Measurements from ENCODE around the gene ITPK1. TPM values are rescaled to one million over a fixed set of nuclear protein-coding genes. Genes with fewer than 3 reads are reported as not detected.
"Not testable (repeated sequence)": the region's sequence is repeated elsewhere in the genome, so short reads cannot be mapped to it uniquely, and the experiment has no call there.

ITPK1 gene
- polyA plus RNA-seq, 4 donors, result 98.8 to 153 (median 138) TPM

- H3K9me3 ChIP-seq (ENCODE audit: control insufficient read depth in 2 of 2, insufficient read depth in 1 of 2, low read depth in 1 of 2, low read length in 1 of 2); H3K4me3 ChIP-seq (ENCODE audit: low read depth in 1 of 3, low read length in 3 of 3); H3K27me3 ChIP-seq (ENCODE audit: control insufficient read depth in 3 of 3, insufficient read depth in 3 of 3, low read length in 3 of 3); FAIRE-seq; DNase-seq: not testable (repeated sequence)
- H3K4me1 ChIP-seq (ENCODE audit: control insufficient read depth in 3 of 3, insufficient read depth in 2 of 3, low read depth in 1 of 3, low read length in 2 of 3), result peaks cover 0 to 71% (median 22%) of the 10 kb centered on the region in 3 donors
- peaks cover 0 to 78% (median 0%) of the 10 kb centered on the region in 3 donors for H3K36me3 ChIP-seq (ENCODE audit: control insufficient read depth in 3 of 3, insufficient read depth in 2 of 3, low read depth in 1 of 3, low read length in 3 of 3)
- WGBS, 3 donors, result 58 to 80% (median 72%) methylated on average over 10 of the region's 10 CpGs
- H3K27ac ChIP-seq (ENCODE audit: low read depth in 1 of 3, low read length in 2 of 3), result peak overlapping the region in 1 of 3 donors; percentile 91
Measured at GRCh38 chr14:93105856-93106255, 9.9 kb downstream of the ITPK1 start.

GRCh38 chr14:93105362-93105761 lies 10.4 kb downstream of the ITPK1 start:
- H3K4me3 ChIP-seq (ENCODE audit: low read depth in 1 of 3, low read length in 3 of 3), result no peak overlapping the region
- no peaks in the 10 kb centered on the region for H3K9me3 ChIP-seq (ENCODE audit: control insufficient read depth in 2 of 2, insufficient read depth in 1 of 2, low read depth in 1 of 2, low read length in 1 of 2)
- peaks cover 0 to 77% (median 0%) of the 10 kb centered on the region in 3 donors for H3K36me3 ChIP-seq (ENCODE audit: control insufficient read depth in 3 of 3, insufficient read depth in 2 of 3, low read depth in 1 of 3, low read length in 3 of 3)
- DNase-seq (no peak), FAIRE-seq (no peak)
- 72 to 86% (median 72%) methylated on average over 7 of the region's 7 CpGs for WGBS, 3 donors
- H3K27ac ChIP-seq (ENCODE audit: low read depth in 1 of 3, low read length in 2 of 3), result peak overlapping the region; percentile 30 to 91 (median 53)
- peaks cover 0 to 76% (median 19%) of the 10 kb centered on the region in 3 donors for H3K4me1 ChIP-seq (ENCODE audit: control insufficient read depth in 3 of 3, insufficient read depth in 2 of 3, low read depth in 1 of 3, low read length in 2 of 3)
- no peaks in the 10 kb centered on the region for H3K27me3 ChIP-seq (ENCODE audit: control insufficient read depth in 3 of 3, insufficient read depth in 3 of 3, low read length in 3 of 3)

- FAIRE-seq, result no peak
- DNase-seq, result no peak
Measured at GRCh38 chr14:93104961-93105360, 10.8 kb downstream of the ITPK1 start.

GRCh38 chr14:93103392-93104080 lies 12.2 kb downstream of the ITPK1 start:
- no peak for FAIRE-seq
- Histone ChIP-seq H3K4me1 (ENCODE audit: control insufficient read depth in 3 of 3, insufficient read depth in 2 of 3, low read depth in 1 of 3, low read length in 2 of 3) (peaks cover 0 to 89% (median 19%) of the 10 kb centered on the region in 3 donors), H3K36me3 (ENCODE audit: control insufficient read depth in 3 of 3, insufficient read depth in 2 of 3, low read depth in 1 of 3, low read length in 3 of 3) (peaks cover 0 to 80% (median 0%) of the 10 kb centered on the region in 3 donors), H3K27me3 (ENCODE audit: control insufficient read depth in 3 of 3, insufficient read depth in 3 of 3, low read length in 3 of 3) (no peaks in the 10 kb centered on the region), H3K4me3 (ENCODE audit: low read depth in 1 of 3, low read length in 3 of 3) (no peak overlapping the region), H3K9me3 (ENCODE audit: control insufficient read depth in 2 of 2, insufficient read depth in 1 of 2, low read depth in 1 of 2, low read length in 1 of 2) (no peaks in the 10 kb centered on the region), H3K27ac (ENCODE audit: low read depth in 1 of 3, low read length in 2 of 3) (peak overlapping the region; percentile 61 to 91 (median 62))
- WGBS, 3 donors, result 47 to 57% (median 51%) methylated on average over 9 of the region's 9 CpGs
- DNase-seq, result peak; percentile 84 to 95

More at GRCh38 chr14:93104961-93105360, 10.8 kb downstream of the ITPK1 start:
- H3K27ac ChIP-seq (ENCODE audit: low read depth in 1 of 3, low read length in 2 of 3), result peak overlapping the region; percentile 9 to 91 (median 53)
- no peaks in the 10 kb centered on the region for H3K9me3 ChIP-seq (ENCODE audit: control insufficient read depth in 2 of 2, insufficient read depth in 1 of 2, low read depth in 1 of 2, low read length in 1 of 2)
- H3K4me3 ChIP-seq (ENCODE audit: low read depth in 1 of 3, low read length in 3 of 3), result no peak overlapping the region
- 73 to 87% (median 77%) methylated on average over 6 of the region's 6 CpGs for WGBS, 3 donors
- peaks cover 0 to 77% (median 0%) of the 10 kb centered on the region in 3 donors for H3K36me3 ChIP-seq (ENCODE audit: control insufficient read depth in 3 of 3, insufficient read depth in 2 of 3, low read depth in 1 of 3, low read length in 3 of 3)
- peaks cover 0 to 80% (median 19%) of the 10 kb centered on the region in 3 donors for H3K4me1 ChIP-seq (ENCODE audit: control insufficient read depth in 3 of 3, insufficient read depth in 2 of 3, low read depth in 1 of 3, low read length in 2 of 3)
- no peaks in the 10 kb centered on the region for H3K27me3 ChIP-seq (ENCODE audit: control insufficient read depth in 3 of 3, insufficient read depth in 3 of 3, low read length in 3 of 3)

GRCh38 chr14:93102141-93102540 lies 13.6 kb downstream of the ITPK1 start:
- FAIRE-seq (no peak), DNase-seq (peak; percentile 35 to 42)
- H3K4me3 ChIP-seq (ENCODE audit: low read depth in 1 of 3, low read length in 3 of 3), result no peak overlapping the region
- peaks cover 0 to 76% (median 16%) of the 10 kb centered on the region in 3 donors for H3K4me1 ChIP-seq (ENCODE audit: control insufficient read depth in 3 of 3, insufficient read depth in 2 of 3, low read depth in 1 of 3, low read length in 2 of 3)
- H3K27ac ChIP-seq (ENCODE audit: low read depth in 1 of 3, low read length in 2 of 3), result peak overlapping the region in 1 of 3 donors; percentile 86
- H3K27me3 ChIP-seq (ENCODE audit: control insufficient read depth in 3 of 3, insufficient read depth in 3 of 3, low read length in 3 of 3), result no peaks in the 10 kb centered on the region
- peaks cover 0 to 75% (median 0%) of the 10 kb centered on the region in 3 donors for H3K36me3 ChIP-seq (ENCODE audit: control insufficient read depth in 3 of 3, insufficient read depth in 2 of 3, low read depth in 1 of 3, low read length in 3 of 3)
- 69 to 86% (median 75%) methylated on average over 10 of the region's 10 CpGs for WGBS, 3 donors
- H3K9me3 ChIP-seq (ENCODE audit: control insufficient read depth in 2 of 2, insufficient read depth in 1 of 2, low read depth in 1 of 2, low read length in 1 of 2), result no peaks in the 10 kb centered on the region

GRCh38 chr14:93101181-93101580 lies 14.5 kb downstream of the ITPK1 start:
- peak in 1 of 2 donors; percentile 90 for DNase-seq
- WGBS, 3 donors, result 79 to 85% (median 79%) methylated on average over 6 of the region's 6 CpGs
- no peaks in the 10 kb centered on the region for H3K9me3 ChIP-seq (ENCODE audit: control insufficient read depth in 2 of 2, insufficient read depth in 1 of 2, low read depth in 1 of 2, low read length in 1 of 2)
- peaks cover 0 to 78% (median 0%) of the 10 kb centered on the region in 3 donors for H3K36me3 ChIP-seq (ENCODE audit: control insufficient read depth in 3 of 3, insufficient read depth in 2 of 3, low read depth in 1 of 3, low read length in 3 of 3)
- H3K27ac ChIP-seq (ENCODE audit: low read depth in 1 of 3, low read length in 2 of 3), result peak overlapping the region in 1 of 3 donors; percentile 86
- FAIRE-seq, result no peak
- no peak overlapping the region for H3K4me3 ChIP-seq (ENCODE audit: low read depth in 1 of 3, low read length in 3 of 3)
- H3K27me3 ChIP-seq (ENCODE audit: control insufficient read depth in 3 of 3, insufficient read depth in 3 of 3, low read length in 3 of 3), result no peaks in the 10 kb centered on the region
- H3K4me1 ChIP-seq (ENCODE audit: control insufficient read depth in 3 of 3, insufficient read depth in 2 of 3, low read depth in 1 of 3, low read length in 2 of 3), result peaks cover 0 to 66% (median 13%) of the 10 kb centered on the region in 3 donors

- Histone ChIP-seq H3K4me1 (ENCODE audit: control insufficient read depth in 3 of 3, insufficient read depth in 2 of 3, low read depth in 1 of 3, low read length in 2 of 3) (peaks cover 0 to 60% (median 8%) of the 10 kb centered on the region in 3 donors), H3K27ac (ENCODE audit: low read depth in 1 of 3, low read length in 2 of 3) (peak overlapping the region in 1 of 3 donors; percentile 86), H3K27me3 (ENCODE audit: control insufficient read depth in 3 of 3, insufficient read depth in 3 of 3, low read length in 3 of 3) (no peaks in the 10 kb centered on the region), H3K36me3 (ENCODE audit: control insufficient read depth in 3 of 3, insufficient read depth in 2 of 3, low read depth in 1 of 3, low read length in 3 of 3) (peaks cover 0 to 79% (median 0%) of the 10 kb centered on the region in 3 donors), H3K9me3 (ENCODE audit: control insufficient read depth in 2 of 2, insufficient read depth in 1 of 2, low read depth in 1 of 2, low read length in 1 of 2) (no peaks in the 10 kb centered on the region), H3K4me3 (ENCODE audit: low read depth in 1 of 3, low read length in 3 of 3) (no peak overlapping the region)
- DNase-seq (no peak), FAIRE-seq (no peak)
- 81 to 86% (median 85%) methylated on average over 7 of the region's 7 CpGs for WGBS, 3 donors
Measured at GRCh38 chr14:93100570-93100969, 15.2 kb downstream of the ITPK1 start.

GRCh38 chr14:93100100-93100499 lies 15.6 kb downstream of the ITPK1 start:
- H3K4me1 ChIP-seq (ENCODE audit: control insufficient read depth in 3 of 3, insufficient read depth in 2 of 3, low read depth in 1 of 3, low read length in 2 of 3), result peaks cover 0 to 55% (median 8%) of the 10 kb centered on the region in 3 donors
- FAIRE-seq, result no peak
- H3K4me3 ChIP-seq (ENCODE audit: low read depth in 1 of 3, low read length in 3 of 3), result no peak overlapping the region
- H3K9me3 ChIP-seq (ENCODE audit: control insufficient read depth in 2 of 2, insufficient read depth in 1 of 2, low read depth in 1 of 2, low read length in 1 of 2), result no peaks in the 10 kb centered on the region
- H3K36me3 ChIP-seq (ENCODE audit: control insufficient read depth in 3 of 3, insufficient read depth in 2 of 3, low read depth in 1 of 3, low read length in 3 of 3), result peaks cover 0 to 74% (median 0%) of the 10 kb centered on the region in 3 donors
- peak overlapping the region in 2 of 3 donors; percentile 8 to 86 for H3K27ac ChIP-seq (ENCODE audit: low read depth in 1 of 3, low read length in 2 of 3)
- WGBS, 3 donors, result 92 to 96% (median 95%) methylated on average over 3 of the region's 3 CpGs
- H3K27me3 ChIP-seq (ENCODE audit: control insufficient read depth in 3 of 3, insufficient read depth in 3 of 3, low read length in 3 of 3), result no peaks in the 10 kb centered on the region
- DNase-seq, result no peak

All from small intestine (tissue), 7 donors.